ENCODE results near the gene ITPKA. TPM values are rescaled to one million over a fixed set of nuclear protein-coding genes. Genes with fewer than 3 reads are reported as not detected.

Gene ITPKA
- polyA plus RNA-seq, 4 donors: 0.55 to 0.91 (median 0.78) TPM

DNA sequence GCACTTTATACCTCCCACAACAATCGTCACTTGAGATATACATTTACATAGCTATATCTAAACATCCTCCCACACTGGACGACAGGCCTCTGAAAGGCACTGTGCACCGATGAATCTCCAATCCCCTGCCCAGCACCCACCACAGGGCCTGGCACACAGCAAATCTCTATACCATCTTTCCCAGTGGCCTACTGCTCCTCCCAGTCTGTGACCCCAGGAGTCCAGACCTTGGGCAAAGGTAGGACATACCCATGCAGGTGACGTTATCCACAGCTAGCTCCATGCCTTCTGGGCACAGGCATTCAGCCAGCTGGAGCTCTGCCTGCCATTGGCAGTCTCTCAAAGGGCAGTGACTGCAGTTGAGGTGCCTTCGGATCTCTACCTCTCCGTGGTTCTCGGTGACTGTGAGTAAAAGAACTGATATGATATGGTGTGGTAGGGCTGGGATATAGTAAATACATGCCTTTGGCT lies 14.2 kb downstream of the ITPKA start:
- no peak for DNase-seq (ENCODE audit: low read depth in 4 of 4, low spot score in 2 of 4)

DNA sequence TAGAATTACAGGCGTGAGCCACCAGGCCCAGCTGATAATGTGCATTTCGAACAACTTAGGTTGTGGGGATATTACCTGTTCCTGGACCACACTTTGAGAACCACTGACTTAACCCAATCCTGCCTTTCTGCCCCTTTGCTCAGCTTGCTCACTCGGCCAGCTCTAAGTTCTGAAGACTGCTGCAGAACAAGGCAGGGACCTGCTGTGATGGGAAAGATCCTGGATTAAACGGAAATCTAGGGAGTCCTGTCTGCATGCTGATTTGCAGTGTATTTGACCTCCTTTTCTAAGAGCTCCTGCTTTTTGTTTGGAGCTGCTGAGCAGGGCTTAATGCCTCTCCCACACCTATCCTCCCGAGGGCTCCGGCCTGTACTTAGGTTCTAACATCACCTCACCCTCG lies 17.1 kb downstream of the ITPKA start:
- no peak for DNase-seq (ENCODE audit: low read depth in 4 of 4, low spot score in 2 of 4)

DNA sequence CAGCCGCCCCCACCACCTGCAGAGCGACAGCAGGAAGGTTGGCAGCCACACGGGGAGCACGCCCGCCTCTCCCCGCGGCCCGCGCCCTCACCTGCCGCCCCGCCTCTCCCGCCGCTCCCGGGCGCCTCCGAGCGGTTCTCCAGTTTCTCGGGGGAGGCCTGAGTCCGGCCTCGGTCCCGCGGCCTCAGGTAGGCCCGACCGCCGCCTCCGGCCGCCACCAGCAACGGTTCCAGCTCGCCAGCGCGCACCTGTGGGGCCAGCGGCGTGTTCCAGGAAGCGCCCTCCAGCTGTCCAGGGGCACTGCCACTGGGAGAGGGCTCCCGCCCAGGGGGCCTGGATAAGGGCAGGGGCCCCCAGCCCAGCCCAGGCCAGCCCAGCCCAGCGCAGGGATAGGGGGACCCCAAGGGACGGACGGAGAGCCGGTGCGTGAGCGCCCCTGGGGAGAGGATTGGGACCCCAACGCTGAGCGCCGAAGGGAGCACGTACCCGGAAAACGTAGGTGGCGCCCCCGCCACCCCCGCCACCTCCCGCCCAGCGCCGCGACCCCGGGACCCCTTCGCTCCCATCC lies 17.7 kb downstream of the ITPKA start:
- no peak for DNase-seq (ENCODE audit: low read depth in 4 of 4, low spot score in 2 of 4)

DNA sequence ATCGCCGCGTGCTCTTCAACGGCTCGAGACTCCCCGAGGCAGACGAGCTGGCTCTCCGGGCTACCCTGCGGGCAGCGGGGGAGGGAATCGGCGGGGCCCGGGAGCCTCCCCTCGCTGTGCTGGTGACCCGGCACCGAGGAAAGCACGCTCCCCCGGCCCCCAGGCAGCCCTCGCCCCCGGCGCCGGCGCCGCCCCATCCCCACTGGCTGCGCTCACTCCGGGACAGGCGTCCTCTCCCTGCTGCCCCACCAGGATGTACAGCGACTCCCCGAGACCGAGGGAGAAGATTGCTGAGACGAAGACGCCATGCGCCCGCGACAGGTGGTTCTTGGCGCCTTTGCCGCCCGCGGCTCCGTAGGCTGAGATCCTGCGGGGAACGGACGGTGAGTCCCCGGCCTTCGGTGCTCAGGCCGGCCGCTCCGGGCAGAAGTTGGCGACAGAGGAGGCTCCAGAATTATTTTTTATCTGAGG lies 18.3 kb downstream of the ITPKA start:
- DNase-seq (ENCODE audit: low read depth in 4 of 4, low spot score in 2 of 4): no peak

DNA sequence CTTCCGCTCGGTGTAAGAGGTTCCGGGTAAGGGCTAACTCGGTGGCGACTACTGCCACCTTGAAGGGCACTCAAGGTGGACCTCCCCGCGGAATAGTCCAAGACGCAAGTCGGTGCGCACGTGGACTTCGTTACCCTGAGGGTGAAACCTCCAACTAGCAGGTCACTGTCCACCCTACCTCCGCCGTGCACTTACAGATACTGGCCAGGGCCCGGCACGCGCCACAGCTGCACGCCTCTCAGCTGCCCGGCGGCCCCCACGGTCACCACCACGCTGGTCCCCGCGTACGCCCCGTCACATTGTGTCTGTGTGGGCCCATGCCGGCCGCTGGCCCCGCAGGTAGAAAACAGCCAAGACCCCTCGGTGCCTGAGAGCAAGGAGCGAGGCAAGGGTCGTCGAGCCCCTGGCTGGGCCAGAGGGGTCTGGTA lies 18.9 kb downstream of the ITPKA start:
- DNase-seq (ENCODE audit: low read depth in 4 of 4, low spot score in 2 of 4): no peak

DNA sequence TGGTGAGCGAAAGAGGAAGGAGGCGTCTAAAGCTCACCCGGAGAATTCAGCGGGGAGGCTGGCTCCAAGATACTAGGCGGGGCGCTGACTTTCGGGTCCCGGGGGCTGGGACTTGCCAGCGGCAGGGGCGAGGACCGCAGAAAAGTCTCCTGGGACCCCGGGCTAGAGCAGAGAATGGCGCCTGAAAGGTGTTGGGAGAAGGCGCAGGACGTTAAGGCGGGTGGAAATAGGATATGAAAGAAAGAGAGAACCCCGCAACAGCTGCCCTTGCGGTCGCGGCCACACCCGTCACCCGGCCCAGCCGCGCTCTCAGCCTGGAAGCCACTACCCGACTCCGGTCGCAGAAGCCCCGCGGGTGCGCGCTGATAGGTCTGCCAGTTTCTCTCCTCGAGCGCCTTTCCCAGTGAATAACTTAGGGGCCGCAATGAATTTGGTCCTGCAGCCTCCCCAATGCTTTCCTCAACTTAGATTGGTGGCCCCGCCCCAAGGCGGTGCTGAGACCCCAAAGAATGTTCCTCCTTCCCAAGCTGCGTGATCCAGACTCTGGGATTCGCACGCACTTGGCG lies 19.3 kb downstream of the ITPKA start:
- DNase-seq (ENCODE audit: low read depth in 4 of 4, low spot score in 2 of 4): no peak

DNA sequence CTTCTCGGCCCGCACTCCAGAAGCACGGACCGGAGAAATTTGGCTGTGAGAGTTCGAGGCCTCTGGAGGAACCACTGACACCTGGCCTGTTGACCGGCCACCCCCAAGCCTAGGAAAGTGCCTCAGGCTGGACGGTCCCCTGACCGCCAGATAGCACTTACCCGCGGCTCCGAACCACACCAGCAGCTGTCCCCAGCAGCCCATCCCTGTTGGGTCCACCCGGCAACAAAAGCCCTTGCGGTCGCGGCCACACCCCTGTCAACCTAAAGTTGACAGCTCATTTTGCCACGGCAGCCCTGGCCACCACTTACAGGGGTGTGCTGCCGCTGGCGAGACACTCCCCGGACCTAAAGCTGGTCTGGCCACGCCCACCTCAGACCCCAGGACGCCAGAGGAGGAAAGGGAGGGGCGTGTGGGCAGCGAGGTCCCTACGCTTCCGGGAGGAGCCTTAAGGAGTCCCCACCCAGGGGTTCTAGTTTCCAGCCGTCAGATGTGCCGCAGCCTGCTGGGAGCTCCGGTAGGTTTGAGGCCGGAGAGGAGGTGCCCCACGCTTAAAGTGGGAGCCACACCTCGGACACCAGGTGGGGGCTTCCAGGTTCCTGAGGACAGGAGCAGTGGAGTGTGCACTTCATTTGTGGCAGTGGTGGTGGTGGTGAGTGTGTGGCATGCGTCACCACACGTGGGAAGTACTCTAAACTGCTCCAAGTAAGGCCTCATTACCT lies 20.0 kb downstream of the ITPKA start, which contains the start of gene LTK:
Gene LTK, minus strand, starts transcription at position 322 of the 722 bp plus-strand sequence. Its CDS starts 118 bp downstream, at position 204.
- no peak for DNase-seq (ENCODE audit: low read depth in 4 of 4, low spot score in 2 of 4)

DNA sequence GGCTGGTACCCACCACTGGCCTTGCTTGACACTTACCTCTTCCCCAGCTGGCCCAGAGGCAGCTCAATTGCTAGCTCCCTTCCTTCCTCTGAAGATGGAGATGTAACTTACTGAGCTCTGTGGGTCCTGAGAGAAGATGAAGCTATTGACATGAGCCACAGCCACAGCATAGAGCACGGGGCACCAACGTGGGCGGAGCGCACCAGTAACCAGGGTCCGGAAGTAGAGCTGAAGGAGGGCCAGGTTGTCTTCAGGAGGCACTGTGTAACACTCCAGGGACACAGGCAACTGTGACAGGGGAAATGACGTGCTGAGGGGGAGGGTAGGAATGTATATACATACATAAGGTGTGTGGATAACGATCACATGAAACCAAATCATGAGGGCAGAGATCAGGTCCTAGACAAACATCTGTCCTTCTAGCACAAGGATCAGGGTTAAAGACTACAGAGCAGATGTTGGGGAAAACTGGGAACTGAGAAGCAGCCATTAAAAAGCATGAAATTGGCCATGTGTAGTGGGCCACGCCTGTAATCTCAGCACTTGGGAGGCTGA lies 24.3 kb downstream of the ITPKA start:
- DNase-seq (ENCODE audit: low read depth in 4 of 4, low spot score in 2 of 4): no peak

DNA sequence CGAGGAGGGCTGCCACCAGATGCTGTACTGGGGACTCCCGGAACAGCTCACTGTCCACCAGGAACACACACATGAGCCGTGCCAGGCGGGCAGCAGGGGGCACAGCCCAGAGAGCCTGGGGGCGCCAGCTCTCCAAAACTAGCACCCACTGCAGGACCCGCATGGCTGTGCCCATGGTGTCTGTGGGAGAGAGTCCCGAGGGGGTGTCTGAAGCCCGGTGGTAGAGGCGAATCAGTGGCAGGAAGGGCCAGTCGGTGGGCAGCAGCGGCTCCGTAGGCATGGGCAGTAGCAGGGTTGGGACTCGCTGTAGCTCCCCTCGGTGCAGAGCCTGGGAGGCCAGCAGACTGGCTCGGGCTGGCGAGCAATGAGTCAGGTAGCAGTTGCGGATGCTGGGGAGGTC lies 27.0 kb downstream of the ITPKA start:
- no peak for DNase-seq (ENCODE audit: low read depth in 4 of 4, low spot score in 2 of 4)

DNA sequence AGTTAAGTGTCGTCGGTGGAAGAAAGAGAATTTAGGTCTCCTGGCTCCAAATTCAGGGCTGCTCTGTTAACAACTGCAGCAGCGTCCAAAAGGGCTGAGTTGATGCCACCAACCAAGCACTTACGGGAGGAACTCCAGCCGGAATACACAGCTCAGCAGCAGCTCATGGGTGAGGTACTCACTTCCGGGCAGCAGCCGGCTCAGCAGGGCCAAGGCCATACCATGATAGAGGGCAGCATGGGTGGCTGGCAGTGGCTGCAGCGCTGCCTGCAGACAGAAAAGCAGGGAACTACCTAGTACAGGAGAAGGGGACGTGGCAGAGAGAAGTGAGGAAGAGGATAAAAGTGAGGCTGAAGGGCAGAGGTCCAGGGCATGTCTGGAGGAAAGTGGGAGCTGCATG lies 27.9 kb downstream of the ITPKA start:
- no peak for DNase-seq (ENCODE audit: low read depth in 4 of 4, low spot score in 2 of 4)

DNA sequence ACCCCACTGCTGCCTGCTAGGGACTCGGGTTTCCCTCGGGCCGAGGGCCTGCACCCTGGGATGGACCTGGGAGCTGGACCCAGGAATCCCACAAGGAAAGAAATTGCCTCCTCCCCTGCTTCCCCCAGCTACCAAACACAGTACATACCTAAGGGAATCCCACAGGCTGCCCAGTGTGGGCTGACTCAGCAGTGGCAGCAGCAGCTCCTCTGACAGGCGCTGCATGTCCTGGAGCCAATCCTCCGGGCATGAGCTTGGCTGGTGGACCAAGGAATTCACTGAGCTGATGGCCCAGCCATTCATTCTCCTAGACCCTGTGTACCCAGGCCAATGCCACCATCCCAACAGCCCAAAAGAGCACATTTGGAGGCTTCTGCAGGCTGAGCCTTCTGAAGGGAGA lies 29.4 kb downstream of the ITPKA start:
- no peak for DNase-seq (ENCODE audit: low read depth in 4 of 4, low spot score in 2 of 4)

DNA sequence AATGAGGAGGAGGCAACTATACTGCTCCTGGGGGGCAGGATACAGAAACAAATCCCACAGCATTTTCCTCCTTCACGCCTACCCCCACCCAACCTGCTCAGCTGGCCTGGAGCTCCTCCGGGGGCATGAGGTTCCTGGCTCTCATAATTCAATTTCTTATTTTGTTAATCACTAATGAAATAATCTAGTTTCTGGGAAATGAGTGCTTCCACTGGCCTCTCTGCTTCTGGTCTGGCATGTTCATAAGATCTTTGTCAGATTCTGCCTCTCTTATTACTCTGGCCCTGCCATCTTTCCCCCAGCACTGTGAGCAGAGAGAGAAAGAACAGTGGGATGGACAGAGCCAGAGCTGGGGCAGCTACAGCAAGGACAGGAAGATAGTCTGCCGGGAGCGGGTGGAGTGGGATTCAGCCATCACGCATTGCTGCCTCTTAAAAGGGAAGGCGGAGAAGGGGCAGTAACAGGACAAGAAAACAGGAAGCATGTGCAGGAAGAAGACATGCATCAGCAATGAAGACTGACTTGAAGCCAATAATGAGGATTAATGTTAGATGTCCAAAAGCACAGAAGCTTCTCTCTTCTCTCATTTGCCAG lies 36.8 kb downstream of the ITPKA start:
- DNase-seq (ENCODE audit: low read depth in 4 of 4, low spot score in 2 of 4): no peak

DNA sequence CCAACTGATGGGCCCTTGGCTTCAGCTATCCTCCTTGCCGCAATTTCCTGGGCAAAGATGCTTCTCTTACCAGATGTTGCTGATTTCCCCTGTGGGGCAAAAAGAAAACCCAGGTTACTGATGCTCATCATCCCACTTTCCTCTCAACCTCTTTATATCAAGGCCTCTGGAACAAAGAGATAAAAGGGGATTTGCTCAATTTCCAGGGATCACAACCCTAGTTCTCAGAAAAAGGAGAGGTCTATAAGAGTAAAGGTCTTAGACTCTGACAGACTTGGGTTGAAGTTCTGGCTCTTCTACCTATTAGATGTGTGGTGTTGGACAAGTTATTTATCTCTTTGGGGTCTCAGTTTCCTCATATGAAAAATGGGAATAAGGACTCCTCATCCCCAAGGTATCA lies 41.9 kb downstream of the ITPKA start:
- no peak for DNase-seq (ENCODE audit: low read depth in 4 of 4, low spot score in 2 of 4)

DNA sequence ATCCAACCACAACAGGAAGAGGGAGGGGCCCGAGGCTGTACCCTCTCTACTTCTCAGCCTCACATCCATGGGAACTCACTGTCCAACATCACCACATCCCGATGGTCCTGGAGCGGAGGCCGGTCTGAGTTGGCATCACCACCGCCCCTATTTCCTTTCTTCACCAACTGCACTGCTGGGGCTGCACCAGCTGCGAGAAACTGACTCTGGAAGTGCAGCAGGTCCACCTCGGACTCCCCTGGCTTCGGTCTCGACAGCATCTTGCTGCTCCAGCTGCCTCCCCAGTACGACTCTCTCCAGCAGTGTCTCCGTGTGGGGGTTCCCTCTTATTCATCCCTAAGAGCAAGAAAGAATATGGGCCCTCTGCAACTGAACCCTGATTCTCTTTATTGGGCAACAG lies 43.2 kb downstream of the ITPKA start:
- no peak for DNase-seq (ENCODE audit: low read depth in 4 of 4, low spot score in 2 of 4)

DNA sequence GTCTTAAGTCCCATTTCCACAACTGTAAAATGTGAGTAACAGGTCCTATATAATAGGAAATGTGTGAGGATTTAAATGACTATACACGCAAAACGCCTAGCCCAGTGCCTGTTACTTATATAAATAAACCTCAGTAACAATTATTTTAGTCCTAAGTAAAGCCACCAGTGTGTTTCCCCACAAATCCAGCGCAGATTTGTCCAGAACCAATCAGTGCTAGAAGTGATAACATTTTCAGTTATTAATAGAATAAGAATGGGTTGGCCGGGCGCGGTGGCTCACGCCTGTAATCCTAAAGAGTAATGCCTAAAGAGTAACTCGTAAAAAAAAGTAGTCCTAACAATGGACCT lies 49.8 kb downstream of the ITPKA start:
- no peak for DNase-seq (ENCODE audit: low read depth in 4 of 4, low spot score in 2 of 4)

DNA sequence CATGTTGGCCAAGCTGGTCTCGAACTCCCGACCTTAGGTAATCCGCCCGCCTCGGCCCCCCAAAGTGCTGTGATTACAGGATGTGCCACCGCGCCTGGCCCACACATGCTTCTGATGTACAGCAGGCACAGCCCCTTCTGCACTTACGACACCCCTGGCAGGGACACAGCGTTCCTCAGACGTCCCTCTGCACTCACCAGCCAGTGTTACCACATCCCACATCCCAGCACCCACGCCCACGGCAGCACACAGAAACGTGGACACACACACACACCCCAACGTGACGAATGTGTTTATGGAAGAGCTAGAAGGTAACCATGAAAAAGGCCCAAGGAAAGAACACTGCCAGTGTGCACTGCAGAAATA lies 51.0 kb downstream of the ITPKA start:
- no peak for DNase-seq (ENCODE audit: low read depth in 4 of 4, low spot score in 2 of 4)

DNA sequence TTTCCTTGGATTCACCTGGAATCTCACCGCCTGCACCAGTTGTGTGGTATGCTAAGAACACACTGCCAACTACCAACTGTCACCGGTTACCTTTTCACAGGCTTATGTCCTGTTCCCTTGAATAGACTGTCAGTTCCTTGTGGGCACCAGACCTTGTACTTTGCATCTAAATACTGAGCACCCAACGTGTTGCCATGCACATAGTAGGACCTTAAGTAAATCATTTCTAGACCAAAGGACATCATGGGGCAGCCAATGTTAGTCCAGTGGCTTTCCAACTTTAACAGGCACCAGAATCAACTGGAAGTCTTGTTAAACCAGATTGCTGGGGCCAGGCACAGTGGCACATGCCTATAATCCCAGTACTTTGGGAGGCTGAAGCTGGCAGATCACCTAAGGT lies 51.5 kb downstream of the ITPKA start:
- DNase-seq (ENCODE audit: low read depth in 4 of 4, low spot score in 2 of 4): no peak

DNA sequence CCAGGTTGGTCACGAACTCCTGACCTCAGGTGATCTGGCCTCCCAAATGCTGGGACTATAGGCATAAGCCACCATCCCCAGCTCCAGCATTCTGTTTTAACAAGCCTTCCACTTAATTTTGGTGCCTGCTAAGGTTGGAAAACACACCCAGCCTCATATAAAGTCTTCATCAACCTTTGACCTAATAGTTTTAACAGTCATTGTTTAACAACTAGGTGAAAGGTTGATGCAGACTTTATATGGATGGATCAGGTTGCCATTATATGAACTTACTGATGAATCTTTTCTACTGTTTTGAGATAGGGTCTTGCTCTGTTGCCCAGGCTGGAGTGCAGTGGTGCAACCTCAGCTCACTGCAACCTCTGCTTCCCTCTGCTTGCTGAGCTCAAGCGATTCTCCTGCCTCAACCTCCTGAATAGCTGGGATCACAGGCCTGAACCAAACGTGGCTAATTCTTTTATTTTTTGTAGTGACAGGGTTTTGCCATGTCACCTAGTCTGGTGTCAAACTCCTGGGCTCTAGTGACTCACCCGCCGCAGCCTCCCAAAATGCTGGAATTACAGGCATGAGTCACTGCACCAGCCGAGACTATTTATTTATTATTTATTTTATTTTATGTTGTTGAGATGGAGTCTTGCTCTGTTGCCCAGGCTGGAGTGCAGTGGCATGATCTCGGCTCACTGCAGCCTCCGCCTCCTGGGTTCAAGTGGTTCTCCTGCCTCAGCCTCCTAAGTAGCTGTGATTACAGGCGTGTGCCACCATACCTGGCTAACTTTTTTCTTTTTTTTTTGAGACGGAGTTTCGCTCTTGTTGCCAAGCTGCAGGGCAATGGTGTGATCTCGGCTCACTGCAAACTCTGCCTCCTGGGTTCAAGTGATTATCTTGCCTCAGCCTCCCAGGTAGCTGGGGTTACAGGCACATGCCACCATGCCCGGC lies 53.4 kb downstream of the ITPKA start:
- no peak for DNase-seq (ENCODE audit: low read depth in 4 of 4, low spot score in 2 of 4)

DNA sequence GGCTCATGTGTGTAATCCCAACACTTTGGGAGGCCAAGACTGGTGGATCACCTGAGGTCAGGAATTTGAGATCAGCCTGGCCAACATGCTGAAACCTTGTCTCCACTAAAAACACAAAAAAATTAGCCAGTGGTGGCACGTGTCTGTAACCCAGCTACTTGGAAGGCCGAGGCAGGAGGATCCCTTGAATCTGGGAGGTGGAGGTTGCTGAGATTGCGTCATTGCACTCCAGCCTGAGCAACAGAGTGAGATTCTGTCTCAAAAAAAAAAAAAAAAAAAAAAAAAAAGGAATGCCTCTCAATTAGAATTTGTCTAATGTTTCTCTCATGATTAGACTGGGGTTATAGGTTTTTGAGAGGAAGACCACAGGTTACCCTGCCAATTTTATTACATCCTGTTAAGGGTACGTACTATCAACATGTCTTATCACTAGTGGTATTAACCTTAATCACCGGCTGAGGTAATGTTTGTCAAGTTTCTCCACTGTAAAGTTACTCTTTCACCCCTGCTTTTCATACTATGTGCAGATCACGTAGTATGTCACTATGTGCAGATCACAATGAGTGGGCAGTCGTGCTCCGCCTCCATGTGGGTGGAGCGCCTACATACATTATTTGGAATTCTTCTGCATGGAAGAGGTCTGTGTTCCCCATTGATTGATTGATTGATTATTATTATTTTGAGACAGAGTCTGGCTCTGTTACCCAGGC lies 56.5 kb downstream of the ITPKA start:
- no peak for DNase-seq (ENCODE audit: low read depth in 4 of 4, low spot score in 2 of 4)
